Endothelial cell (in vitro differentiated cells): ENCODE data around the gene COBL. TPM values are rescaled to one million over a fixed set of nuclear protein-coding genes. Genes with fewer than 3 reads are reported as not detected.

Experiments
- DNase-seq: peaks from one replicate; pipeline ENCODE4 v3.0.0; 2021; ENCODE audit warnings: low spot score
- H3K27ac Mint-ChIP-seq: one replicate; pipeline ENCODE4 v1.8.0; 2021; ENCODE audit warnings: mixed read lengths, inconsistent platforms; ENCODE audit not compliant: unreplicated experiment
- H3K27me3 Mint-ChIP-seq: one replicate; pipeline ENCODE4 v1.8.0; 2021; ENCODE audit warnings: mild to moderate bottlenecking, moderate library complexity, mixed read lengths, inconsistent platforms; ENCODE audit not compliant: unreplicated experiment
- H3K36me3 Mint-ChIP-seq: one replicate; pipeline ENCODE4 v1.8.0; 2021; ENCODE audit warnings: mild to moderate bottlenecking, low read depth, mixed read lengths, inconsistent platforms; ENCODE audit not compliant: unreplicated experiment
- H3K4me1 Mint-ChIP-seq: one replicate; pipeline ENCODE4 v1.8.0; 2021; ENCODE audit warnings: mild to moderate bottlenecking, mixed read lengths, inconsistent platforms; ENCODE audit not compliant: unreplicated experiment
- H3K4me3 Mint-ChIP-seq: one replicate; pipeline ENCODE4 v1.8.0; 2021; ENCODE audit warnings: mild to moderate bottlenecking, mixed read lengths, inconsistent platforms; ENCODE audit not compliant: unreplicated experiment
- H3K9me3 Mint-ChIP-seq: one replicate; pipeline ENCODE4 v1.8.0; 2021; ENCODE audit warnings: mixed read lengths, inconsistent platforms; ENCODE audit not compliant: unreplicated experiment
- total RNA-seq: library from RNA; stranded (reverse); fragmentation: NEBNext Ultra II Directional; extraction: Animal tissue kit (Norgen Biotek cat#: 25700); gene quantifications from one replicate; pipeline ENCODE4 v1.2.1, GENCODE V29; 2021; ENCODE audit not compliant: unreplicated experiment
- TF ChIP-seq, protein P1 (sequence below): fragments of 200-600 bp; sonication (generic); IDR thresholded peaks from one replicate; pipeline ENCODE4 v1.5.0; 2021; ENCODE audit warnings: antibody characterized with exemption; ENCODE audit not compliant: unreplicated experiment

Gene COBL
- total RNA-seq, 1 donor from 2014 or later = 1.8 TPM

DNA sequence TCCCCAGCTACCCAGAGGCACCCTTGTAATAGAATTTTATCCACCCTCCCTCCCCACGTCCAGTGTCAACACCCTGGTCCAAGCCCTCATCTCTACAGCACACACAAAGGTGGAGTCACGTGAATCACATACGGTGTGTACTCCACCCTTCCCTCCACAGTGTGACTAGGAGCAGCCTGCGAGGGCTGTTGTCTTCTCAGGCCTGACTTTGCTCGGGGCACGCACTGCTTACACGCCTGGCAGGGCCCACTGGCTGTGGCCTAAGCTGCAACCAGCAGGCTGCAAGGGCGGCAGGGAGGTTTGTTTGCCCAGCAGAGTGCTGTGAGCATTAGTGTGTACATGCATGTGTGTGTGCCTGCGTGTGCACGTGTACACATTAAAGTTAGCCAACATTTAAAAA, 93.7 kb downstream of the COBL start:
- H3K27ac Mint-ChIP-seq = no peak overlapping the region
- H3K4me1 Mint-ChIP-seq = peaks cover 4% of the 10 kb centered on the region

DNA sequence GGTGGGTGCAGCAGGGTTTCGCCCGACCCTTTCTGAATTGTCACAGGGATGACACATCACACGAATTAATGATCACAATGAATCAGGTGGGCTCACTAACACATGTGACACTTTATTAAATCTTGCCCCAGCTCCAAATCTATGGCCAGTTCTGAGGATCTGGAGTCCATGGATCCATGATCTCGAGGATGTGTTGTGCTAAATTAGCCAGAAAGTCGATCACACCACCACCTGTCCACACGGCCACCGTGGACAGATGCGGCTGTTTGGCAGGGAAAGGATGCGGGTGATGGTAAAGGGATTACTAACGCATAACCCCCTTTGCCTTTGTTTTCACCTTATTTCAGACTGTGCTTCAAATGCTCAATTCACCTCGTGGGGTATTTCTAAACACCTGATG, 96.4 kb downstream of the COBL start:
- Mint-ChIP-seq H3K27ac (no peak overlapping the region), H3K9me3 (no peaks in the 10 kb centered on the region), H3K27me3 (no peaks in the 10 kb centered on the region), H3K36me3 (no peaks in the 10 kb centered on the region), H3K4me3 (no peak overlapping the region), H3K4me1 (no peaks in the 10 kb centered on the region)
- TF ChIP-seq, protein P1, sequence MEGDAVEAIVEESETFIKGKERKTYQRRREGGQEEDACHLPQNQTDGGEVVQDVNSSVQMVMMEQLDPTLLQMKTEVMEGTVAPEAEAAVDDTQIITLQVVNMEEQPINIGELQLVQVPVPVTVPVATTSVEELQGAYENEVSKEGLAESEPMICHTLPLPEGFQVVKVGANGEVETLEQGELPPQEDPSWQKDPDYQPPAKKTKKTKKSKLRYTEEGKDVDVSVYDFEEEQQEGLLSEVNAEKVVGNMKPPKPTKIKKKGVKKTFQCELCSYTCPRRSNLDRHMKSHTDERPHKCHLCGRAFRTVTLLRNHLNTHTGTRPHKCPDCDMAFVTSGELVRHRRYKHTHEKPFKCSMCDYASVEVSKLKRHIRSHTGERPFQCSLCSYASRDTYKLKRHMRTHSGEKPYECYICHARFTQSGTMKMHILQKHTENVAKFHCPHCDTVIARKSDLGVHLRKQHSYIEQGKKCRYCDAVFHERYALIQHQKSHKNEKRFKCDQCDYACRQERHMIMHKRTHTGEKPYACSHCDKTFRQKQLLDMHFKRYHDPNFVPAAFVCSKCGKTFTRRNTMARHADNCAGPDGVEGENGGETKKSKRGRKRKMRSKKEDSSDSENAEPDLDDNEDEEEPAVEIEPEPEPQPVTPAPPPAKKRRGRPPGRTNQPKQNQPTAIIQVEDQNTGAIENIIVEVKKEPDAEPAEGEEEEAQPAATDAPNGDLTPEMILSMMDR = no peak
- no peak for DNase-seq

More for the DNA sequence above, 93.7 kb downstream of the COBL start:
- no peaks in the 10 kb centered on the region for H3K9me3 Mint-ChIP-seq
- H3K36me3 Mint-ChIP-seq = no peaks in the 10 kb centered on the region
- TF ChIP-seq, protein P1 = no peak
- no peaks in the 10 kb centered on the region for H3K27me3 Mint-ChIP-seq
- no peak for DNase-seq
- H3K4me3 Mint-ChIP-seq = no peak overlapping the region

DNA sequence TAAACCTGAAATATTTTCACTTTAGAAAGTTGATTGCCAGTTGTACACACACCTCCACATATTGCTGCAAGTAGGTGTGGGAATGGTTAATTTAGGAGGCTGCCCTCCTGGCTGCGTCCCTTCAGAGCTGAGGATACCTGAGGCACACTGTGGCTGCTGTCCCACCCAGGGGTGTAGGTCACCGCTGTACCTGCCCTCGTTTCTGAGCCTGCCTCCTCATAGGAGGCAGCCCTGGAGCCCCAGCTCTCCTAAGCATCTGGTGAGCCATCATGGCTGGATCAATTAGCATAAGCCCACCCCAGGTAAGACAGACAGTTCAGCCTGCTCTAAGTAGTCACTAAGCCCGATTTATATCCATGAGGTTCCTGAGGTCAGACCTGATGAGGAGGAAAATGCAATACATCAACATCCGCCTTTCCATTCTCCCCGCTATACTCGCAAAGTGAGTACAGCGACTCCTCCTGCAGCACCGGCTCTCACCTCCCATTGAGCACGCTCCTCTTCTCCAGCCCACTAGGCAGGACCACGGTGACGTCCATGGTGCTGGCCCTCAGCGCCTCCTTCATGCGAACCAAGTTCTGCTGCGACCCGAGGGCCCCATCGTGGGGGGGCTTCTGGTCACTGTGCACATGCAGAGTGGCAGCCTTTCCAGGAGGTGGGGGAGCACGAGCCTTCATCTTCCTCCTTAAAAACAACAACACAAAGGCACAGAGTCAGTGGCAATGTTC, 97.2 kb downstream of the COBL start:
- Mint-ChIP-seq H3K27ac (no peak overlapping the region), H3K27me3 (no peaks in the 10 kb centered on the region)
- no peak for DNase-seq

DNA sequence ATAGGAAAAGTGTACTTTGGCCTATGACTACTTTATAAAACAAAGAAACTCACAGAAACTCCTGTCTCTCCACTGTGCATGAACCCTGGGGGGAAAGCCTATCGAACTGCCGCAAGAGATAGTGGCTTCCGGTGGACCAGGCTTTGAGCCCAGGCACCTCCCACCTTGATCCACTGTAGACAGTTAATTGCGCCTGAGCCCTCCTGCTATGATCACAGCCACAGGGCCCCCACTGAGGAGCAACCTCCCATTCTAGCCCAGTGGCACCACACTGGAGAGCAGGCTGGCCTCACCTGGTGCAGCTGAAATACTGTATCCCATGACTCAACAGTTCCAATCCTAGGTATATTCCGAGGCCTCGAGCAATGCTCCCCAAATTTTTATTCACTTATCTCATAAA, 98.8 kb downstream of the COBL start:
- H3K9me3 Mint-ChIP-seq = no peaks in the 10 kb centered on the region
- H3K27me3 Mint-ChIP-seq = no peaks in the 10 kb centered on the region
- no peaks in the 10 kb centered on the region for H3K36me3 Mint-ChIP-seq
- TF ChIP-seq, protein P1 = no peak
- no peak overlapping the region for H3K27ac Mint-ChIP-seq
- H3K4me1 Mint-ChIP-seq = no peaks in the 10 kb centered on the region
- DNase-seq = no peak
- H3K4me3 Mint-ChIP-seq = no peak overlapping the region

More for the DNA sequence above, 97.2 kb downstream of the COBL start:
- H3K36me3 Mint-ChIP-seq = no peaks in the 10 kb centered on the region
- no peaks in the 10 kb centered on the region for H3K4me1 Mint-ChIP-seq
- H3K9me3 Mint-ChIP-seq = no peaks in the 10 kb centered on the region
- TF ChIP-seq, protein P1 = no peak
- H3K4me3 Mint-ChIP-seq = no peak overlapping the region

DNA sequence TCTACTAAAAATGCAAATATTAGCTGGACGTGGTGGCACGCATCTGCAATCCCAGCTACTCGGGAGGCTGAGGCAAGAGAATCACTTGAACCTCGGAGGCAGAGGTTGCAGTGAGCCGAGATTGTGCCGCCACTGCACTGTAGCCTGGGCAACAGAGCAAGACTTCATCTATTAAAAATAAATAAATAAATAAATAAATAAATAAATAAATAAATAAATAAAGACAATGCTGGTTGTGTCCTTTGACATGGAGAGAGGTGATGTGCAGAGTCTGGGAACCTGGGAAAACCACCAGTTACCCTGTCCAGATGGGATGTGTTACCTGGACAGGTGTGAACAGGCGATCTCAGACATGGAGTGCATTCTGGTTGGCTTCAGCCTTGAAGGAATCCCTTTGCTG, 102.5 kb downstream of the COBL start:
- H3K9me3 Mint-ChIP-seq = no peaks in the 10 kb centered on the region
- TF ChIP-seq, protein P1 = no peak
- no peaks in the 10 kb centered on the region for H3K27me3 Mint-ChIP-seq
- no peak for DNase-seq
- H3K27ac Mint-ChIP-seq = no peak overlapping the region
- H3K36me3 Mint-ChIP-seq = no peaks in the 10 kb centered on the region
- H3K4me1 Mint-ChIP-seq = no peaks in the 10 kb centered on the region
- H3K4me3 Mint-ChIP-seq = no peak overlapping the region
